Osteocyte (in vitro differentiated cells): ENCODE data around the gene FAM20C. TPM values are rescaled to one million over a fixed set of nuclear protein-coding genes. Genes with fewer than 3 reads are reported as not detected.

Experiments used
- DNase-seq: peaks from one replicate; pipeline ENCODE4 v3.0.0; 2021; ENCODE audit warnings: mixed read lengths; ENCODE audit not compliant: unreplicated experiment; ENCODE audit errors: extremely low spot score
- H3K27ac Mint-ChIP-seq: one replicate; pipeline ENCODE4 v1.8.0; 2021; ENCODE audit warnings: mild to moderate bottlenecking, mixed read lengths; ENCODE audit not compliant: unreplicated experiment
- H3K27me3 Mint-ChIP-seq: one replicate; pipeline ENCODE4 v1.8.0; 2021; ENCODE audit warnings: mixed read lengths; ENCODE audit not compliant: unreplicated experiment
- H3K36me3 Mint-ChIP-seq: one replicate; pipeline ENCODE4 v1.8.0; 2021; ENCODE audit warnings: mixed read lengths; ENCODE audit not compliant: unreplicated experiment
- H3K4me1 Mint-ChIP-seq: one replicate; pipeline ENCODE4 v1.8.0; 2021; ENCODE audit warnings: mixed read lengths; ENCODE audit not compliant: unreplicated experiment
- H3K4me3 Mint-ChIP-seq: one replicate; pipeline ENCODE4 v1.8.0; 2021; ENCODE audit warnings: mild to moderate bottlenecking, moderate library complexity, mixed read lengths; ENCODE audit not compliant: unreplicated experiment
- H3K9me3 Mint-ChIP-seq: one replicate; pipeline ENCODE4 v1.8.0; 2021; ENCODE audit warnings: mixed read lengths; ENCODE audit not compliant: unreplicated experiment
- total RNA-seq: library from RNA; stranded (reverse); gene quantifications from 2 replicates; pipeline ENCODE4 v1.2.1, GENCODE V29; 2021
- TF ChIP-seq, protein P1 (sequence below): fragments of 200-600 bp; sonication (generic); IDR thresholded peaks from 2 replicates; pipeline ENCODE4 v1.5.0; 2021; ENCODE audit warnings: antibody characterized with exemption, mild to moderate bottlenecking, moderate library complexity

The FAM20C gene
- total RNA-seq, 1 donor from 2014 or later: 143 TPM

DNA sequence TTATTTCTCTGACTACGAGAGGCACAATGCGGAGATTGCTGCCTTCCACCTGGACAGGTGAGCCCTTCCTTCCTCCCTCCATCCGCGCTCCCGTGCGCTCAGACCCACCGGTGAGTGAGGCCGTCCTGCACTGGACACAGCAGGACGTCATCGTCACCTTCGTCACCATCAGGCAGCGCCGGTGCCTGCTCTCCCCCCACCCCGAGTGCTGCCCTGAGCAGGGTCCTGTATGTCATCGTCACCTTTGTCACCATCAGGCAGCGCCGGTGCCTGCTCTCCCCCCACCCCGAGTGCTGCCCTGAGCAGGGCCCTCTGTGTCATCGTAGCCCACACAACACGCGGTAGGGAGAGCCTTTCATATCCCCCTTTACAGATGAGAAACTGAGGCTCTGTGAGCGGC, 54.1 kb downstream of the FAM20C start:
- no peak for DNase-seq
- H3K27me3 Mint-ChIP-seq: no peaks in the 10 kb centered on the region
- peaks cover 1% of the 10 kb centered on the region for H3K4me1 Mint-ChIP-seq
- no peaks in the 10 kb centered on the region for H3K9me3 Mint-ChIP-seq
- no peak overlapping the region for H3K4me3 Mint-ChIP-seq
- no peak overlapping the region for H3K27ac Mint-ChIP-seq
- H3K36me3 Mint-ChIP-seq: peaks cover 22% of the 10 kb centered on the region
- TF ChIP-seq, protein P1, sequence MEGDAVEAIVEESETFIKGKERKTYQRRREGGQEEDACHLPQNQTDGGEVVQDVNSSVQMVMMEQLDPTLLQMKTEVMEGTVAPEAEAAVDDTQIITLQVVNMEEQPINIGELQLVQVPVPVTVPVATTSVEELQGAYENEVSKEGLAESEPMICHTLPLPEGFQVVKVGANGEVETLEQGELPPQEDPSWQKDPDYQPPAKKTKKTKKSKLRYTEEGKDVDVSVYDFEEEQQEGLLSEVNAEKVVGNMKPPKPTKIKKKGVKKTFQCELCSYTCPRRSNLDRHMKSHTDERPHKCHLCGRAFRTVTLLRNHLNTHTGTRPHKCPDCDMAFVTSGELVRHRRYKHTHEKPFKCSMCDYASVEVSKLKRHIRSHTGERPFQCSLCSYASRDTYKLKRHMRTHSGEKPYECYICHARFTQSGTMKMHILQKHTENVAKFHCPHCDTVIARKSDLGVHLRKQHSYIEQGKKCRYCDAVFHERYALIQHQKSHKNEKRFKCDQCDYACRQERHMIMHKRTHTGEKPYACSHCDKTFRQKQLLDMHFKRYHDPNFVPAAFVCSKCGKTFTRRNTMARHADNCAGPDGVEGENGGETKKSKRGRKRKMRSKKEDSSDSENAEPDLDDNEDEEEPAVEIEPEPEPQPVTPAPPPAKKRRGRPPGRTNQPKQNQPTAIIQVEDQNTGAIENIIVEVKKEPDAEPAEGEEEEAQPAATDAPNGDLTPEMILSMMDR: no peak

DNA sequence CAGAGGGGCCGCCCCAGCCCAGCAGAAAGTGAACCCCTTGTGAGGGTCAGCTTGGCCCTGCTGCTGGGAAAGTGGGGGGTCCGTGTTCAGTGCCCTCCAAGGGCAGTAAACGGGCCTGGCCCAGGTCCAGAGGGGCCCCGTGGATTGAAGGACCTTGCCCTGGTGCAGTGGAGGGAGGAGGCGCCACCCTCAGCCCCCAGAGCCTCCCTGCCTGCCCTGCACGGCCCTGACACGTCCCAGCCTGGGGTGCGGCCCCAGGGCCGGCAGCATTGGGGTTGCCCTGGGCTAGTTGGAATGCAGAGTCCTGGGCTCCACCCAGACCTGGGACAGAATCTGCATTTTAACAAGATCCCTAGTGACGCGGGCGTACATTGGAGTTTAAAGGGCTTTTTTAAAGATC, 54.8 kb downstream of the FAM20C start:
- peaks cover 1% of the 10 kb centered on the region for H3K4me1 Mint-ChIP-seq
- no peak overlapping the region for H3K4me3 Mint-ChIP-seq
- no peak overlapping the region for H3K27ac Mint-ChIP-seq
- no peaks in the 10 kb centered on the region for H3K27me3 Mint-ChIP-seq
- H3K36me3 Mint-ChIP-seq: peaks cover 27% of the 10 kb centered on the region
- TF ChIP-seq, protein P1: no peak
- DNase-seq: no peak
- H3K9me3 Mint-ChIP-seq: no peaks in the 10 kb centered on the region

DNA sequence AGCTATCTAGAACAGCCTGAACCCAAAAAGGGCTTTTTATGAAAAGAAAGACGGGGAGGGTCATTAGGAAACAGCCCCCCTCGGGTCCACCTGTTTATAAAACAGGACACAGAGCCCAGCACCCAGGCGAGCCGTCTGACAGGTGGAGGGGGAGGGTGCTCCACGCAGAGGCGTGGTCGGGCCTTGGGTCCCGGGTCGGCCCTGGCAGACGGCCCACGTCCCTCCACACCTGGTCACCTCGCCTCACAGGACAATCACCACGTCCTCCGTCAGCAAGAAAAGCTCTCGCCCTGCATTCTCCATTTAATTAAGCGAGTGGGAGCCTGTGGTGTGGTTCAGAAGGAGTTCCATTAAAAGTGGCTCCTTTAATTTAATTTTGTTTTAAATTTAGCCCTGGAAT, 55.3 kb downstream of the FAM20C start:
- Mint-ChIP-seq H3K4me1 (peaks cover 1% of the 10 kb centered on the region), H3K4me3 (no peak overlapping the region), H3K27ac (no peak overlapping the region), H3K36me3 (peaks cover 27% of the 10 kb centered on the region), H3K27me3 (no peaks in the 10 kb centered on the region), H3K9me3 (no peaks in the 10 kb centered on the region)
- no peak for DNase-seq
- TF ChIP-seq, protein P1: no peak

DNA sequence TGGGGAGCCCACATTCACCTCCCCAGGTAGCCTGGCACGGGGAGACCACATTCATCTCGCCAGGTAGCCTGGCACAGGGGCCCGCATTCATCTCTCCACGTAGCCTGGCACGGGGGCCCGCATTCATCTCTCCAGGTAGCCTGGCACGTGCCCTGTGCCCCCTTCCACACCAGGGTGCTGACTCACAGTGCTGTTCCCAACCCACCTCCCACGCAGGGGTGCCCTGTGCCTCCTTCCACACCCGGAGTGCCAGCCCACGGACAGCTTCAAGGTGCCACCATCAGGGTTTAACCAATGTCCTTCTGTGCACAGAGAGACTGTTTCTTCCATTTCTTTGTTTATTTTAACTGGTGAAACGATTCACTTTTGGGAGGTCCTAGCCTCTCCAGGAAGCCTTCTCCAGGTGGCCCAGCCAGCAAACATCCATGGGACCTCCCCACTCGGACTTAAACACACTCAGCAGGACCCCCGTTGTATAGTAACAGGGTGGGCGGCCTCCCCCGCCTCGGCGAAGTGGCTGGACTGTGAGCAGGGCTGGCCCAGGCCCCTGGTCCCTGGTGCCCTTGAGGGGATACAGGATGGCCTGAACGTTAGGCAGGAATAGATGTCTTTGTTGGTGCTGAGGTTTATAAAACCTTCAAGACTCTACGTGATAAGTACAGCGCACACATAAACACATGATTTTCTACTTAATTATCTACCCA, 56.5 kb downstream of the FAM20C start:
- H3K9me3 Mint-ChIP-seq: no peaks in the 10 kb centered on the region
- no peak overlapping the region for H3K4me3 Mint-ChIP-seq
- TF ChIP-seq, protein P1: no peak
- H3K4me1 Mint-ChIP-seq: peaks cover 1% of the 10 kb centered on the region
- no peak for DNase-seq
- no peaks in the 10 kb centered on the region for H3K27me3 Mint-ChIP-seq
- H3K36me3 Mint-ChIP-seq: peaks cover 37% of the 10 kb centered on the region
- no peak overlapping the region for H3K27ac Mint-ChIP-seq

DNA sequence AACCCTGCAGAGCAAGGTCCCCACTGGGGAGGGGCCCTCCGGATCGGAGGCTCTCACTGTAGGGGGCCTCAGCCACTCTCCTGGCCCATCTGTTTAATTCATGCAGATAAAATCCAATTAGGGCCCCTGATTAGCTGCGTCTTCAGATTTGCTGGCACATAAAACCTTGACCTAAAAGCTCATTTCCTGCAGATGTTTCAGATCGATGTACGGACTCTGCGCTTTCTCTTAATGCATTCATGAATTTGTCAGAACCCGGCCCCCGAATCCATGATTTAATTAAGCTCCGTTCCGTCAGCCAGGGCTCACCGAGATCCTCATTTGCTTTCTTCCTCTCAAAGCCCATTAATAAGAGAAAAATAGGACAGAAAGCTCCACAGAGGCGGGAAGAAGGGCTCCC, 57.6 kb downstream of the FAM20C start:
- Mint-ChIP-seq H3K4me1 (peaks cover 1% of the 10 kb centered on the region), H3K9me3 (no peaks in the 10 kb centered on the region)
- TF ChIP-seq, protein P1: no peak

More for the DNA sequence above, 57.6 kb downstream of the FAM20C start:
- Mint-ChIP-seq H3K27ac (no peak overlapping the region), H3K4me3 (no peak overlapping the region), H3K27me3 (no peaks in the 10 kb centered on the region), H3K36me3 (peaks cover 43% of the 10 kb centered on the region)
- no peak for DNase-seq
